Endothelial cell of umbilical vein (primary cell): ENCODE measurements around the gene SPRED2. TPM values are rescaled to one million over a fixed set of nuclear protein-coding genes. Genes with fewer than 3 reads are reported as not detected.

Experiments used
- BruUV-seq: library from RNA; stranded (reverse); fragments of 400-500 nt; replicated peaks from 2 replicates; lab custom pipeline; 2021; lab: Mats Ljungman, UMichigan
- CTCF ChIA-PET: fragments of 300-600, 350-600 bp; sonication (Branson Sonifier 250); formaldehyde crosslinking; loops from one replicate; lab custom pipeline; 2021; ENCODE audit warnings: antibody characterized with exemption, inconsistent platforms; lab: Charles Lee
- POLR2A ChIA-PET: fragments of 300-600, 350-600 bp; sonication (Branson Sonifier 250); formaldehyde crosslinking; loops from one replicate; lab custom pipeline; 2021; ENCODE audit warnings: antibody characterized with exemption, inconsistent platforms; lab: Charles Lee
- DNase-seq: peaks from one replicate; pipeline ENCODE4 v3.0.0-alpha.2; 2011; ENCODE audit warnings: low read depth, low spot score
- FAIRE-seq: peaks from 2 replicates; lab custom pipeline; 2011; peaks lifted over from hg19 to GRCh38; lab: Jason Lieb, UNC
- H2AFZ ChIP-seq: 2 replicates; pipeline ENCODE4 v1.6.0; 2012; ENCODE audit warnings: low read depth, low read length, control low read depth, inconsistent platforms
- H3K27ac ChIP-seq: 2 replicates; pipeline ENCODE4 v1.5.1; 2011; ENCODE audit warnings: low read depth, mild to moderate bottlenecking, control low read depth, low read length, moderate library complexity; ENCODE audit not compliant: insufficient read depth
- H3K27me3 ChIP-seq, 2 experiments: 2 replicates each; pipeline versions ENCODE4 v1.6.0 to v1.6.1; 2011; ENCODE audit warnings: low read length in 2 of 2, mixed read lengths in 1 of 2; ENCODE audit not compliant: control insufficient read depth in 2 of 2, insufficient read depth in 2 of 2
- H3K36me3 ChIP-seq, 2 experiments: 2 replicates in 1 of 2; 3 replicates in 1 of 2; pipeline ENCODE4 v1.5.1; 2011; ENCODE audit warnings: low read length in 2 of 2, mild to moderate bottlenecking in 1 of 2, moderate library complexity in 1 of 2; ENCODE audit not compliant: control insufficient read depth in 2 of 2, insufficient read depth in 2 of 2; ENCODE audit errors: extremely low read depth in 1 of 2
- H3K4me1 ChIP-seq: 3 replicates; pipeline ENCODE4 v1.5.1; 2011; ENCODE audit warnings: mild to moderate bottlenecking, low read length; ENCODE audit not compliant: control insufficient read depth, insufficient read depth; ENCODE audit errors: extremely low read depth
- H3K4me2 ChIP-seq: 2 replicates; pipeline ENCODE4 v1.6.1; 2011; ENCODE audit warnings: low read length, control low read depth, mixed read lengths; ENCODE audit not compliant: insufficient read depth
- H3K4me3 ChIP-seq, 3 experiments: fragments of 200-600 bp in 1 of 3; sonication (generic), shearing (Covaris generic) in 1 of 3; replicated peaks in 1 of 3; 2 replicates each; pipeline ENCODE4 v1.5.1; 2011 to 2016; ENCODE audit warnings: control low read depth in 3 of 3, low read length in 3 of 3, mild to moderate bottlenecking in 2 of 3, inconsistent platforms in 1 of 3, low read depth in 1 of 3, moderate library complexity in 1 of 3; ENCODE audit not compliant: insufficient read depth in 1 of 3
- H3K79me2 ChIP-seq: 2 replicates; pipeline ENCODE4 v1.6.0; 2012; ENCODE audit warnings: low read length, inconsistent platforms; ENCODE audit not compliant: control insufficient read depth, insufficient read depth
- H3K9ac ChIP-seq: replicated peaks from 2 replicates; pipeline ENCODE3; 2011; ENCODE audit warnings: low read length, control low read depth; ENCODE audit not compliant: insufficient read depth; ENCODE audit errors: extremely low read depth
- H3K9me1 ChIP-seq: replicated peaks from 3 replicates; pipeline ENCODE4 v1.6.0; 2011; ENCODE audit warnings: mild to moderate bottlenecking, low read length; ENCODE audit not compliant: control insufficient read depth, insufficient read depth; ENCODE audit errors: extremely low read depth
- H3K9me3 ChIP-seq: replicated peaks from 2 replicates; pipeline ENCODE4 v1.5.1; 2012; ENCODE audit warnings: low read length, inconsistent platforms; ENCODE audit not compliant: control insufficient read depth, insufficient read depth
- H4K20me1 ChIP-seq: replicated peaks from 2 replicates; pipeline ENCODE3; 2011; ENCODE audit warnings: mild to moderate bottlenecking, low read length; ENCODE audit not compliant: control insufficient read depth, insufficient read depth; ENCODE audit errors: extremely low read depth
- CTCF ChIP-seq, 2 donors: IDR thresholded peaks; 1 replicate in 1 of 2; 2 replicates in 1 of 2; pipeline ENCODE4 v1.5.1; 2011; ENCODE audit warnings: low read length in 2 of 2, mild to moderate bottlenecking in 2 of 2, moderate library complexity in 2 of 2, control low read depth in 1 of 2, inconsistent platforms in 1 of 2, low read depth in 1 of 2; ENCODE audit not compliant: insufficient read depth in 1 of 2; ENCODE audit errors: extremely low read depth in 1 of 2
- EZH2 ChIP-seq: IDR thresholded peaks from 2 replicates; pipeline ENCODE4 v1.6.1; 2012; ENCODE audit warnings: borderline replicate concordance, low read depth, mild to moderate bottlenecking, moderate library complexity, low read length, inconsistent platforms; ENCODE audit not compliant: severe bottlenecking
- GATA2 ChIP-seq: IDR thresholded peaks from 2 replicates; pipeline ENCODE4 v1.7.0; 2011; ENCODE audit warnings: low read depth, mild to moderate bottlenecking, moderate library complexity, mixed read lengths, low read length; ENCODE audit not compliant: insufficient read length, insufficient read depth
- JUN ChIP-seq: IDR thresholded peaks from 2 replicates; pipeline ENCODE4 v1.6.1; 2011; ENCODE audit warnings: borderline replicate concordance, low read depth; ENCODE audit not compliant: insufficient read length, insufficient read depth
- MAX ChIP-seq: IDR thresholded peaks from 2 replicates; pipeline ENCODE4 v1.6.1; 2011; ENCODE audit not compliant: insufficient read depth, insufficient read length
- MYC ChIP-seq: IDR thresholded peaks from one replicate; pipeline ENCODE4 v1.6.1; 2011; ENCODE audit warnings: mild to moderate bottlenecking, low read depth, low read length
- POLR2A ChIP-seq: IDR thresholded peaks from 2 replicates; pipeline ENCODE4 v1.6.1; 2012; ENCODE audit warnings: low read depth, mild to moderate bottlenecking, control low read depth, low read length
- POLR2AphosphoS5 ChIP-seq: IDR thresholded peaks from 2 replicates; pipeline ENCODE4 v1.6.1; 2012; ENCODE audit warnings: low read depth, mild to moderate bottlenecking, control low read depth, low read length, moderate library complexity; ENCODE audit not compliant: insufficient read depth
- dilution Hi-C: fragments of 300-500 bp; cut with MboI; formaldehyde crosslinking; loops from one replicate; pipeline ENCODE4 v1.15.0; 2019; ENCODE audit warnings: low sequenced_read_pairs; ENCODE audit not compliant: extremely low pct_ligation_motif_present
- intact Hi-C: fragments of 100-400 bp; cut with micrococcal nuclease; formaldehyde crosslinking; loops from one replicate; pipeline ENCODE4 v1.10.0; 2022
- polyA plus RNA-seq, 4 experiments: library from polyadenylated mRNA; depleted of rRNA in 3 of 4; stranded (reverse) in 3 of 4; unstranded in 1 of 4; fragments of >200 nt; gene quantifications; 2 replicates each; pipeline versions ENCODE4 v1.2.1 to v1.2.3, GENCODE V29; 2011 to 2012; ENCODE audit warnings: missing spikeins in 1 of 4
- total RNA-seq: library from RNA; stranded (reverse); gene quantifications from 2 replicates; pipeline ENCODE4 v1.2.3, GENCODE V29; 2021

SPRED2 gene
- total and polyA plus RNA-seq, 2 donors (not counting 3 experiments of a cell fraction or from before 2014, with no cell fraction given) = 3.6 to 9.6 TPM

DNA sequence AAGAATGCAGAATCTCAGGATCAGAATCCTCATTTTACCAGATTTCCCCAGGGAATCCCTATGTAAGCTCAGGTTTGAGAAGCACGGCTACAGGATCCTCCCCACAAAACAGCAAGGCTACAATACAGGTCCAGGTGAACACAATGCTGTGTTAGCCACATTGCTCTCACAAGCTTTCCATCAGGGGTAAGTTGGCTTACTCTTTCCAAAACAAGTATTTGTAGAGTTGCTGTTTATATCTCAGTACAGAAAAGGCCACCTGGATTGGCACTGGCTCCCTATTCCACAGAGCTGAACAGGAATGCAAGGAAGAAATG is 11.0 kb downstream of the SPRED2 start:
- CTCF ChIA-PET = interaction anchor here (1.2 kb wide), 1 partner anchor 156 kb away, joined by 4 read pairs; no protein-coding TSS in a partner anchor
- Histone ChIP-seq H3K4me2 (no peak overlapping the region), H2AFZ (no peak overlapping the region), H3K27ac (no peak overlapping the region), H3K79me2 (no peaks in the 10 kb centered on the region), H3K9me3 (no peaks in the 10 kb centered on the region), H4K20me1 (peaks cover 20% of the 10 kb centered on the region), H3K36me3 (no peaks in the 10 kb centered on the region), H3K9me1 (no peaks in the 10 kb centered on the region), H3K9ac (no peak overlapping the region), H3K4me1 (peaks cover 14% of the 10 kb centered on the region), H3K4me3 (no peak overlapping the region), H3K27me3 (peaks cover 50 to 59% of the 10 kb centered on the region in 2 experiments)
- POLR2A ChIA-PET = no interaction called here
- dilution Hi-C loops = no loop called here
- no TSS peak for BruUV-seq
- no peak for DNase-seq
- intact Hi-C loops = no loop called here
- no peak for TF ChIP-seq CTCF (IDR thresholded peaks at IDR 0.05; ENCODE audit: extremely low read depth in 1 of 2, insufficient read depth in 1 of 2, low read depth in 1 of 2, low read length in 2 of 2)
- TF ChIP-seq EZH2 = no peak
- TF ChIP-seq POLR2A = no peak
- TF ChIP-seq POLR2AphosphoS5 = no peak
- TF ChIP-seq MYC = no peak
- no peak for TF ChIP-seq MAX
- no peak for TF ChIP-seq JUN
- TF ChIP-seq GATA2 = no peak
- FAIRE-seq = no peak
